NCI-H2029 treated with DMSO at 0.1 percent for 48 hours (cell line): ENCODE measurements around the gene IAH1.
"Not testable (repeated sequence)": the region's sequence is repeated elsewhere in the genome, so short reads cannot be mapped to it uniquely, and the experiment has no call there.

Experiments
- DNase-seq: peaks from one replicate; lab custom pipeline; 2025; lab: John Stamatoyannopoulos, UW

Gene IAH1

GRCh38 chr2:9473308-9473984 is 905 bp upstream of the IAH1 start:
- DNase-seq, result no peak

- no peak for DNase-seq
Measured at GRCh38 chr2:9473985-9474360, 378 bp upstream of the IAH1 start.

- no peak for DNase-seq
Measured at GRCh38 chr2:9477914-9478313, 3.6 kb downstream of the IAH1 start.

DNA sequence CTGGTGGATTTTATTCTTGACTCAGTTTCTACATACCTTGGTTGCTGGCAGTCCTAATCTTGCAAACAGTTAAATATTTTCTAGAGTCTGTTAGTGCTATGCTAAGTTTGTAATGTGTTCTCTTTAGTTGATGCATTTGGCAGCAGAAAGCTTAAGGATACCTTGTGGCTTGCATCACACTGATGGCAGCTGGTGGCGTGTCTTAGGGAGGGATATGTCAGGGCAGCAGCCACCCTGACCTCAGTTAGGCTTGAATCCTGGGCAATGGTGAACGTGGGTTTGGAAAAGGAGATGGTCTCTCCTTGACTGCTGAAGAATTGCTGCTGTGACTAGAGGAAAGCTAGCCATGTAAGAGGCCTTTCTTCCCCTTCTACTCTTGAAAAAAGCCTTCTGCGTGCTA is 4.2 kb downstream of the IAH1 start:
- no peak for DNase-seq

DNA sequence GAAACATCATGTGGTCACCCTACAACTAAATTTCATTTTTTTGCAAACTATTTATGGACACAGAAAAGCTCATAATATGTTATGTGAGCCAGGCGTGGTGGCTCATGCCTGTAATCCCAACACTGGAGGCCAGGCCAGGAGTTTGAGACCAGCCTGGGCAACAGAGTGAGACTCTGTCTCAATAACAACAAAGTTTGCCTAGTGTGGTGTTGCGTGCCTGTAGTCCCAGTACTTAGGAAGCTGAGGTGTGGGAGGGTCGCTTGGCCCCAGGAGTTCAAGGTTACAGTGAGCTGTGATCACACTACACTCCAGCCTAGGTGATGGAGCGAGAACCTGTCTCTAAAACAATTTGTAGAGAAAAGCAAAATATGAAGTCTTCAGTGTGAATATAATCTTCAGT is 5.8 kb downstream of the IAH1 start:
- DNase-seq, result no peak

DNA sequence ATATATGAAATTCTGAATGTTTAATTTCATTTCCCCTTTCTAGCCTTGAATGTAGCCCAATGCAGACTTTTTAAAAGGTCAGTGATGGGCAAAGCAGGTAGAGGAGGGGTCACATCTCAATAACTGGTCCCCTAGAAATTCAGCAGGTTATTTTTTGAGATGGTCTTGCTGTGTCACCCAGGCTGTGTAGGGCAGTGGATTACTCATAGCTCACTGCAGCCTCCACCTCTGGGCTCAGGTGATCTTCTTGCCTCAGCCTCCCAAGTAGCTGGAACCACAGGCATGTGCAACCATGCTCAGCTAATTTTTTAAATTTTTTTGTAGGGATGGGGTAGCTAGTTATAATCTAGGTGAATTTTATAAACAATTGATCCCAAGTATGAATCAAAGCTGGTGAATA is 8.8 kb downstream of the IAH1 start:
- DNase-seq, result no peak

GRCh38 chr2:9484533-9484932 is 10.2 kb downstream of the IAH1 start:
- DNase-seq, result no peak

- DNase-seq, result no peak
Measured at GRCh38 chr2:9488583-9489547, 14.5 kb downstream of the IAH1 start.

DNA sequence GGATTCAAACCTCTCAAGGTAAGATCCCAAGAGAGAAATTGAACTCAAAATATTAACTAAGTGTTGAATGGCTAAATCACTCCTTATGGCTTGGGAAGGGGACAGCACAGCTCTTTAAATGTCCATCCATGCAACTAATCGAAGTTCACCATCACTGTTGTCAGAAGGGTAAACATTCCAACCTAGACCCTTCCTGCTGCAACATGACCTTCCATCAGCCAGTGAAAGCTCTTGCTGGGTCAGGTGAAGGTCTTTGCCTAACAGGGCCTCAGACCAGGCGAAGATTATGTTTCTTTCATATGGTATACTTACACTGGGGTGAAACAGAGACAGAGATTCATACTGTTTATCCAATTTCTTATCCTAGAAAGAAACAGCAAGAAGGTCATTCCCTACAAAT is 16.4 kb downstream of the IAH1 start:
- DNase-seq, result no peak

DNA sequence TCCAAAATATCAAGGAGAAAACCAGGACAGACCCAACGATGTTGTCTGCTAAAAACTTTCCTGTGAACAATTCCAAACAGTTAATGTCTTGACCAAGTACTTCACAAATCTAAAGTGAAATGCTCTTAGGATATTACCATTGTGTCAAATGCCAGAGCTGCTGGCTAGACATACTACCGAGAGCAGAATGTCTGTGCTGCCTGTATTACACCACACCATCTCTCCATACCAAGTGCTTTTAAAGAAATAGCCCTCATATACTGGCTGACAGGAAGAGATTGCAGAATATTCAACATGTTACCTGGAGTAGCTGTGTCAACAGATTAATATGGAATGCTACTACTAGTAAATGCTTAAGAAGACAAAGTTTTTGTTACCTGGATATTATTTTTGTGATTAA is 18.6 kb downstream of the IAH1 start:
- DNase-seq, result no peak

DNA sequence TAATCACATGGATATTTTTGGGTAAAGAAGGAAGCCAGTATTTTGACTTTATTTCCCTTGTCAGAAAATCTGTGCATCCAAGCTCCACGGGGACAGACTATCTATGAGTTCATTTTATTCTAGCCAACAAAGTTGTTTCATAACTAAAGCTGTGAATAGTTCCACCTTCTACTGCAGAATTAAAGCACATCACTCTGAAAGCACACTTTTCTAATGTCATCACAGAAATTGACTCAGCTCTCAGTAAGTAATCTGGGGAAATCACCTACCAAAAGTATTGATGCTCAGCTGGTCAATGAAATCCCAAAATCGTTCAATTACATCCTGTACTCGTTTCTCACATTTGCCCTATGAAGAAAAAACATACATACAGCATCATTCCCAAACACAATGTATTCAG is 19.1 kb downstream of the IAH1 start:
- no peak for DNase-seq

- no peak for DNase-seq
Measured at GRCh38 chr2:9494081-9494480, 19.7 kb downstream of the IAH1 start.

DNA sequence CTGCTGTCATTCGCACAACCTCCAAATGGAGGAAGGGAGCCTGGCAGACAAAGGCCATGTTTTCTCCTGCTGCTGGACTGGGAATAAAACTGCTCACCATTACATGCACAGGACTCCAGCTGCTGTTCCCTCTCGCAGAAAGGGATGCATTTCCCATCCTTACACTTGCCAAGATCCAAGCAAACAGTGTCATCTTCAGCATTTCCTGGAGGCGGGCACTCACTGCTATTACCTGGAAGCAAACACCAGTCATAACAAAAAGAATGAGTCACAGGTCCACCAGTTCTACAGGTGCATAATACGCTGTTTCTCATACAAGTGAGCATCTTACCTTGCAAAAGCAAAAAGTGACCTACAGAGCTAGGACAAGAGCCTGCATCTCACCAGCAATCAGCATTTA is 22.7 kb downstream of the IAH1 start:
- peak; percentile 72 for DNase-seq

DNA sequence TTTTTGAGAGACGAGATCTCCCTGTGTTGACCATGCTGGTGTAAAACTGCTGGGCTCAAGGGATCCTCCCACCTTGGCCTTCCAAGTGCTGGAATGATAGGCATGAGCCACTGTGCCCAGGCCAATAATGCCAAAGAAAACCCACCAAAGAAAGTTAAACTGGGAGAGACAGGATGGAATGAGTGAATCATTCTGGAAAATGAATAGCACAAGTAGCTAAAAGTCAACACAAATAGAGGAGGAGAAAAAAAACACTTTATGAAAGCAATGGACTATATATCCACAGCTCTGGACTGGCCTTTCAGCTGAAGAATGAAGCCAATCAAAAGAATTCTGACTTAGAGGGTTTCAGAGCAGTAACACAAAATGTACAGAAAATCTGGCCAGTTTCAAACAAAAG is 23.9 kb downstream of the IAH1 start:
- no peak for DNase-seq

GRCh38 chr2:9508931-9509330 is 34.6 kb downstream of the IAH1 start:
- no peak for DNase-seq

DNA sequence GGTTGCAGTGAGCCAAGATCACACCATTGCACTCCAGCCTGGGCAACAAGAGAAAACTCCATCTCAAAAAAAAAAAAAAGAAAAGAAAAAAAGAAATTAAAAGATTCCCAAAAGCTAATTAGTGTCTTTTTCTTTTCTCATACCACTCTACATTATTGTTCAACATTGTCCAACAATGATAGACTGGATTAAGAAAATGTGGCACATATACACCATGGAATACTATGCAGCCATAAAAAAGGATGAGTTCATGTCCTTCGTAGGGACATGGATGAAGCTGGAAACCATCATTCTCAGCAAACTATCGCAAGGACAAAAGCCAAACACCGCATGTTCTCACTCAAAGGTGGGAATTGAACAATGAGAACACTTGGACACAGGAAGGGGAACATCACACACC is 39.6 kb downstream of the IAH1 start:
- DNase-seq, result not testable (repeated sequence)

- no peak for DNase-seq
Measured at GRCh38 chr2:9517118-9517782, 42.9 kb downstream of the IAH1 start.

DNA sequence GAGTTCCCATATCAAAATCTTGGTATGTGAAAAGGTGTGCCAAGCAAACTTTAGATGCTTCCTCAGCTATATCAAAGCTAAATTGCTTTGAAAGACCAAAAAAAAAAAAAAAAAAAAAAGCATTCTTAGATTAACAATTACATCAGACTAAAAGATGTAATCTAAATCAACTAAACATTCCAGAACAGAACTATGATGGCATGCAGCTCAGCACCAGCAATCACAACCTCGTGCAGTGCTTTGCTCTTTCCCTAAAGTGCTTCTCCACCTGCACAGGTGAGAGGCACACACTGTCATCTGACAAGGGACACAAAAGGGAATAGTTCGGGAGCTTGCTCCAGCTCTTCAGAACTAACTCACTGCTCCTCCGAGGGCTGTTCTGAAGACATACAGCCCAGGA is 43.8 kb downstream of the IAH1 start:
- no peak for DNase-seq

DNA sequence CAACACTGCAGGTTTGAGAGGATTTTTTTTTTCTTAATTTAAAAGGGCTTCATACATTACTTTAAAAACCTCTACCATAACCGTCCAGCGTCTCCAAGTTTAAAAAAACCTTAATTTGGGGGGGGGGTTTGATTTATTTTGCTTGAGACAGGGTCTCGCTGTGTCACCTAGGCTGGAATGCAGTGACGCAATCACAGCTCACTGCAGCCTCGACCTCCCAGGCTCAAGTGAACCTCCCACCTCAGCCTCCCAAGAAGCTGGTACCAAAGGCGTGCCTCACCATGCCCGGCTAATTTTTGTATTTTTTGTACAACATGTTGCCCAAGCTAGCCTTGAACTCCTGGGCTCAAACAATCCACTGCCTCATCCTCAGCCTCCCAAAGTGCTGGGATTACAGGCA is 44.4 kb downstream of the IAH1 start:
- no peak for DNase-seq

DNA sequence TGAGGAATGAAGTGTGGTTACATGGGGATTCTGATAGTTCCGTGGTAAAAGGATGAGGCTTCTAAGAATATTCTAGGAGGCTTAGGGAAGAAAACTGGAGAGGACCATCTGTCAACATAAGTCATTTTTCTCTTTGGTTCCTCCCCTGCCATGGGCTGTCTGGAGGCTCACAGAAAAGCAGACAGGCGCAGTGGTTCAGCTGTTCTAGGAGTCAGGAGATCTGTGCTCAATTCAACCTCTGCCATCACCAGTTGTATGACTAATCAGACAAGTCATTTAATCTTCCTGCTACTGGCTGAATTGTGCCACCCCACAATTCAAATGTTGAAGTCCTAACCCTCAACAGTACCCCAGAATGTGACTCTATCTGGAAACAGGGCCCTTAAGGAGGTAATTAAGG is 44.9 kb downstream of the IAH1 start:
- DNase-seq, result no peak

GRCh38 chr2:9524291-9524690 is 49.9 kb downstream of the IAH1 start:
- DNase-seq, result no peak

DNA sequence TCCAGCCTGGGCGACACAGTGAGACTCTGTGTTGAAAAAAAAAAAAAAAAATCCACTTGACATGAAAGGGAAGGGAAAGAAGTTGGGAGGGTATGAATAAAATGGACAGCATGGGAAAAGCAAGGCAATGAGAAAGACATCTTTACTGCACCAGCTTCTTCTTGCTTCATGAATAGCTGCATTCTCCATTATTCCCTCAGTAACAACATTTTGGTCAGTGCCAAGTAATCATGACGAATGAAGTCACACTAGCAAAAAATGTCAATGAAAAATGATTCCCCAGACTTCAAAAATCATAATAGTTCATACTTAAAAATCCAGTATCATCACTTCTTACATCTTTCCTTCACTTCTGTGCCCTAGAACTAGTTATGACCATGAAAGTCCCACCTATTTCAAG is 50.9 kb downstream of the IAH1 start:
- no peak for DNase-seq
